GM23338 (cell line): Measurements from ENCODE around the gene PKP3. TPM values are rescaled to one million over a fixed set of nuclear protein-coding genes. Genes with fewer than 3 reads are reported as not detected.

Experiments
- ATAC-seq: fragments of 200-7000 bp; cut with Tn5 transposase; 3 replicates; pipeline ENCODE4 v1.9.1; 2020
- DNase-seq: peaks from one replicate; pipeline ENCODE4 v3.0.0-alpha.2; 2015; ENCODE audit warnings: low spot score
- H2AFZ ChIP-seq: fragments of 200-600 bp; sonication (generic); 2 replicates; pipeline ENCODE4 v1.8.0; 2016; ENCODE audit warnings: antibody characterized with exemption, mild to moderate bottlenecking, moderate library complexity
- H3F3A ChIP-seq: fragments of 200-600 bp; sonication (generic); replicated peaks from 2 replicates; pipeline ENCODE4 v1.8.0; 2017; ENCODE audit warnings: antibody characterized with exemption, mixed run types, low read depth
- H3K27ac ChIP-seq: fragments of 200-600 bp; sonication (generic); 2 replicates; pipeline ENCODE4 v1.6.1; 2016; ENCODE audit warnings: low read depth
- H3K27me3 ChIP-seq: fragments of 200-600 bp; sonication (generic); 2 replicates; pipeline ENCODE4 v1.8.0; 2016; ENCODE audit warnings: mild to moderate bottlenecking, mixed run types, moderate library complexity; ENCODE audit not compliant: insufficient read depth
- H3K36me3 ChIP-seq: fragments of 200-600 bp; sonication (generic); 2 replicates; pipeline ENCODE4 v1.8.0; 2016; ENCODE audit warnings: mild to moderate bottlenecking; ENCODE audit not compliant: insufficient read depth
- H3K4me1 ChIP-seq: fragments of 200-600 bp; sonication (generic); 2 replicates; pipeline ENCODE4 v1.8.0; 2016; ENCODE audit warnings: mild to moderate bottlenecking, moderate library complexity; ENCODE audit not compliant: insufficient read depth
- H3K4me2 ChIP-seq: fragments of 200-600 bp; sonication (generic); 2 replicates; pipeline ENCODE4 v1.7.1; 2017; ENCODE audit warnings: mixed run types
- H3K4me3 ChIP-seq: fragments of 200-600 bp; sonication (generic); 2 replicates; pipeline ENCODE4 v1.6.1; 2016; ENCODE audit warnings: mixed run types
- H3K79me2 ChIP-seq: fragments of 200-600 bp; sonication (generic); replicated peaks from 2 replicates; pipeline ENCODE4 v1.8.0; 2017; ENCODE audit warnings: mild to moderate bottlenecking; ENCODE audit not compliant: insufficient read depth
- H3K9me2 ChIP-seq: fragments of 200-600 bp; sonication (generic); 2 replicates; pipeline ENCODE4 v1.8.0; 2017; ENCODE audit not compliant: insufficient read depth
- H4K20me1 ChIP-seq: fragments of 200-600 bp; sonication (generic); replicated peaks from 2 replicates; pipeline ENCODE4 v1.8.0; 2017; ENCODE audit warnings: mild to moderate bottlenecking; ENCODE audit not compliant: insufficient read depth
- H3K27ac Mint-ChIP-seq: 2 replicates; pipeline ENCODE4 v1.8.0; 2020; ENCODE audit warnings: inconsistent platforms, mild to moderate bottlenecking, moderate library complexity, mixed read lengths
- H3K27me3 Mint-ChIP-seq: 3 replicates; pipeline ENCODE4 v1.8.0; 2022; ENCODE audit warnings: low read depth, mild to moderate bottlenecking, moderate library complexity, mixed read lengths, inconsistent platforms; ENCODE audit not compliant: insufficient read depth, poor library complexity
- H3K36me3 Mint-ChIP-seq: 3 replicates; pipeline ENCODE4 v1.8.0; 2021; ENCODE audit warnings: low read depth, mild to moderate bottlenecking, inconsistent platforms, moderate library complexity, mixed read lengths
- H3K4me1 Mint-ChIP-seq: 3 replicates; pipeline ENCODE4 v1.8.0; 2020; ENCODE audit warnings: mild to moderate bottlenecking, inconsistent platforms, mixed read lengths
- H3K4me3 Mint-ChIP-seq: 3 replicates; pipeline ENCODE4 v1.8.0; 2021; ENCODE audit warnings: moderate library complexity, mild to moderate bottlenecking, inconsistent platforms, mixed read lengths
- H3K9me3 Mint-ChIP-seq: 3 replicates; pipeline ENCODE4 v1.8.0; 2020; ENCODE audit warnings: moderate library complexity, mild to moderate bottlenecking, inconsistent platforms, mixed read lengths
- CREB1 ChIP-seq: fragments of 250-450 bp; sonication (Bioruptor Pico); IDR thresholded peaks from 2 replicates; pipeline ENCODE4 v1.5.0; 2020; ENCODE audit warnings: low read depth, mild to moderate bottlenecking, moderate library complexity
- CTCF ChIP-seq, 2 experiments: fragments of 200-600 bp in 1 of 2; sonication (generic) in 1 of 2; conservative IDR thresholded peaks; 2 replicates each; pipeline versions ENCODE4 v1.5.1 to v1.6.1; 2016 to 2017; ENCODE audit warnings: antibody characterized with exemption in 2 of 2, low read depth in 2 of 2, mild to moderate bottlenecking in 2 of 2, moderate library complexity in 1 of 2
- EZH2phosphoT487 ChIP-seq: fragments of 200-600 bp; sonication (generic); IDR thresholded peaks from one replicate; pipeline ENCODE4 v1.8.1; 2018; ENCODE audit warnings: antibody characterized with exemption; ENCODE audit not compliant: unreplicated experiment
- JUNB ChIP-seq: IDR thresholded peaks from one replicate; pipeline ENCODE4 v1.6.1; 2016; ENCODE audit warnings: antibody characterized with exemption; ENCODE audit not compliant: unreplicated experiment
- NANOG ChIP-seq: IDR thresholded peaks from 2 replicates; pipeline ENCODE4 v1.6.1; 2016; ENCODE audit warnings: antibody characterized with exemption, borderline replicate concordance
- REST ChIP-seq: IDR thresholded peaks from one replicate; pipeline ENCODE4 v1.6.1; 2018; ENCODE audit warnings: antibody characterized with exemption; ENCODE audit not compliant: unreplicated experiment
- STAT1 ChIP-seq: IDR thresholded peaks from one replicate; pipeline ENCODE4 v1.6.1; 2016; ENCODE audit warnings: antibody characterized with exemption; ENCODE audit not compliant: unreplicated experiment
- ZNF331 ChIP-seq: fragments of 250-450 bp; sonication (Bioruptor Pico); IDR thresholded peaks from 2 replicates; pipeline ENCODE4 v1.5.0; 2020; ENCODE audit warnings: low read depth, mild to moderate bottlenecking, moderate library complexity
- ZNF462 ChIP-seq: fragments of 250-450 bp; sonication (Bioruptor Pico); IDR thresholded peaks from 2 replicates; pipeline ENCODE4 v1.5.0; 2020; ENCODE audit warnings: mild to moderate bottlenecking, moderate library complexity
- polyA plus RNA-seq: library from polyadenylated mRNA; unstranded; fragments of >200 nt; fragmentation: Nextera tagmentation; extraction: Ambion mirVana; gene quantifications from 2 replicates; pipeline ENCODE4 v1.2.1, GENCODE V29; 2016
- total RNA-seq: library from RNA; depleted of rRNA; stranded (reverse); fragments of >200 nt; shearing (Covaris generic); gene quantifications from 2 replicates; pipeline ENCODE4 v1.2.3, GENCODE V29; 2014

Gene PKP3
- total and polyA plus RNA-seq, 2 experiments from 2014 or later = 7.2 to 23.0 TPM

GRCh38 chr11:432501-433100 is 38.6 kb downstream of the PKP3 start:
- Mint-ChIP-seq H3K27me3 (peaks cover 7% of the 10 kb centered on the region), H3K27ac (no peak overlapping the region), H3K36me3 (peaks cover 12% of the 10 kb centered on the region), H3K4me1 (peaks cover 3% of the 10 kb centered on the region; the same call in 1 of the 3 replicates), H3K9me3 (peaks cover 13% of the 10 kb centered on the region), H3K4me3 (no peak overlapping the region)
- no peaks in the 10 kb centered on the region for H3K9me2 ChIP-seq
- H3K4me2 ChIP-seq = no peak overlapping the region
- no peak overlapping the region for H2AFZ ChIP-seq
- H3K27ac ChIP-seq = no peak overlapping the region
- H3K79me2 ChIP-seq = no peaks in the 10 kb centered on the region
- H3F3A ChIP-seq = 0 out of 2 replicates have a peak, but pooled peaks cover 2% of the 10 kb centered on the region
- no peak overlapping the region for H3K4me3 ChIP-seq
- H3K36me3 ChIP-seq = no peaks in the 10 kb centered on the region
- TF ChIP-seq ZNF331 (CRISPR knock-in tag) = no peak
- TF ChIP-seq EZH2phosphoT487 = no peak
- TF ChIP-seq JUNB = no peak
- TF ChIP-seq CREB1 (CRISPR knock-in tag) = no peak
- TF ChIP-seq STAT1 = no peak
- ATAC-seq (no peak), DNase-seq (no peak)
- no peaks in the 10 kb centered on the region for H4K20me1 ChIP-seq
- H3K27me3 ChIP-seq = no peaks in the 10 kb centered on the region
- no peaks in the 10 kb centered on the region for H3K4me1 ChIP-seq

GRCh38 chr11:433111-433510 is 39.1 kb downstream of the PKP3 start:
- Histone ChIP-seq H3K79me2 (no peaks in the 10 kb centered on the region), H3K4me1 (no peaks in the 10 kb centered on the region), H3F3A (0 out of 2 replicates have a peak, but pooled peaks cover 2% of the 10 kb centered on the region), H3K4me3 (no peak overlapping the region), H3K36me3 (no peaks in the 10 kb centered on the region), H3K9me2 (no peaks in the 10 kb centered on the region), H3K4me2 (no peak overlapping the region), H3K27me3 (no peaks in the 10 kb centered on the region), H4K20me1 (no peaks in the 10 kb centered on the region), H2AFZ (no peak overlapping the region), H3K27ac (no peak overlapping the region)
- DNase-seq (no peak), ATAC-seq (no peak)
- H3K9me3 Mint-ChIP-seq = peaks cover 13% of the 10 kb centered on the region
- H3K27ac Mint-ChIP-seq = no peak overlapping the region
- H3K27me3 Mint-ChIP-seq = peaks cover 6% of the 10 kb centered on the region
- H3K4me1 Mint-ChIP-seq = peaks cover 3% of the 10 kb centered on the region; the same call in 1 of the 3 replicates
- peaks cover 12% of the 10 kb centered on the region for H3K36me3 Mint-ChIP-seq
- no peak overlapping the region for H3K4me3 Mint-ChIP-seq
- TF ChIP-seq CTCF (conservative IDR thresholded peaks at IDR 0.05; ENCODE audit: low read depth in 2 of 2) (no peak), REST (no peak), NANOG (no peak), EZH2phosphoT487 (no peak), STAT1 (no peak), ZNF462 (CRISPR knock-in tag) (no peak)
